HG03045 (cell line): ENCODE results near the gene GNA12.

Source experiments
- ATAC-seq: cut with Tn5 transposase; IDR thresholded peaks from one replicate; pipeline ENCODE4 v1.9.1; 2021; ENCODE audit warnings: mild to moderate bottlenecking, moderate library complexity; ENCODE audit not compliant: unreplicated experiment

GNA12 gene

DNA sequence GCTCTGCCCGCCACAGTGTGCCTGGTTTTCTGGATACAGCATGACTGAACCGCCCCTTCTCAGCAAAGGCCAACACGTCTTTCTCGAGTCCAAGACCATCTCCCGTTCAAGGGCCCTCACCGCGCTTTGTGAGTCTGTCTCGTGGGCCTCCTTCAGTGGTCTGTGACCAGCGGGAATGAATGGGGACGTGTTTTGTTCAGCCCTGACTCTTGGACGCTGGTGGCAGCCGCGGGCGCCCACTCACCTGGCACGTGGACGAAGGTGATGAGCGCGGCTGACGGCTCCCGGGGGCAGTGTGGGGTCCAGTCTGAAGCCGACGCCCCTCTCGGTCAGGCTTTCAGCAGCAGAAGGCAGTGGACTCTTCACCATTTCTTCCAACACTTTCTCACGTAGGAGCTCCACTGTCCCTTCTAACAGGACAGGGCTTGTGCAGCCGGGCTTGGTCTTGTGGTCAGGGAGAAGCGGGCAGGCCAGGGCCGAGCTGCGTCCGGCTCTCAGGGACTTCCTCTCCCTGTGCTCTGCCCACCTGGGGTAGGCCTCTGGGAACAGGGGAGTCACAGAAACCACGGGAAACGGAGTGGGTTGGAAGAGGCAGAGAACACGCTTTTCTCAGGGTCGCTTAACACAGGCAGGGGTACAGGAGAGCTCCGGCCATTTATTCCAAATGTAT, 125.7 kb downstream of the GNA12 start:
- ATAC-seq = no peak

DNA sequence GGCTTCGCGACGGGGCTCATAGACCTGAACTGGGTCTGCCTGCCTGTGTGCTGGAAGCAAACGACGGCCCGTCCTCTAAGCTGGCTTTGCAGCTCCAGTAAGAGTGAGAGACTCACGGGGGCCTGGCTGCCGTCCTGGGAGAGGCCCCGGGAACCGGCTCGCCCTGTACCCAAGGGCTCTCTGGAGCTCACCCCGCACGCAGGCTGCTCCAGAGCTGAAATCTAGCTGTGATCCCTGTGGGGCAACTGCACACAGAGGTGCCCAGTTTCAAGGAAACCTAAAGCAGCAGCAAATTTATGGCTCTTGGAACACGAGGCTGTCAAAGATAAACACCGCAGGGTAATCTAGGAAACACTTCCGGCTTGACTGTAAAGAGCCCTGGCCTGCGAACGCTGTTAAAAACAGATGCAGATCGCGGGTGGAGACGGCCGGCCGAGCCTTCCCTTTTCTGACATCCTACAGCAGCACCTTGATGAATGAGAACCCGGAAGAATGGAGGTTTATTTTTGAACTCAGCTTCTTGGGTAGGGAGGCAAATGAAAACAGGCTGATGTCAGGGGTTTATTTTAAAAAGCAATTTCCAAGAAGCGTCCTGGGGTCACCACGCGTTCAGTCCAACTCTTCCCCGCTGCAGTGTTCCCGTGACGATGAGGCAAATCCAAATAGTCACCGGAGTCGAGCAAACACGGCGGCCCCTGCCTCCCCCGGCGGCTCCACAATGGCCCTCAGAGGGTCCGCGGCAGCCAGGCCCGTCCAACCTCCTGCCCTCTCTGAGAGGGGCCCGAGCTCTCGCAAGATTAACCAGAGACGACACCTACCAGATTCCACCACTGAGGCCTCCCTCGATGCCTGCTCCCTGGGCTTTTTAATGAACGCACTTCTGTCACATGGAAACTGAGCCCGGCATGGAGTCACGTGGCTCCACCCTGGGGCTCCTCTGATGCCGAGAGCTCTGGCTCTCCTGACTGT, 126.5 kb downstream of the GNA12 start:
- ATAC-seq = no peak

DNA sequence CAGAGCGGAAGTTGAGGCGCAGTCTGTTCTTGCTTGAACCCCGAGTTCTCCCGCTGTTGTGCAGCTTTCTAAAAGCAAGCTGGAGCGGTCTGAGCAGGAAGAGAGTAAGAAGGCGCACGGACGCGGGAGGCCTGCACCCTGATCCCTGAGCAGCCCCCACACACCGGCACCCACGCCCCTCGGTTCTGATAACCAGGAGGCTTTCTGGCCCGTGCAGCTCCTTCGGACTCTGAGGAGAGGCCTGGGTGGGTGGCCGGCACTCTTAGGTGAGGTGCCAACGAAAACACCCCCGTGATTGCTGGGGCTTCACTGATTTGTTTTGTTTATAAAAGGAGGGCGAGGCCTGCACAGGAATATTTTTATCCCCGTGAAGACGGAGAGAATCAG, 127.2 kb downstream of the GNA12 start:
- ATAC-seq = no peak

DNA sequence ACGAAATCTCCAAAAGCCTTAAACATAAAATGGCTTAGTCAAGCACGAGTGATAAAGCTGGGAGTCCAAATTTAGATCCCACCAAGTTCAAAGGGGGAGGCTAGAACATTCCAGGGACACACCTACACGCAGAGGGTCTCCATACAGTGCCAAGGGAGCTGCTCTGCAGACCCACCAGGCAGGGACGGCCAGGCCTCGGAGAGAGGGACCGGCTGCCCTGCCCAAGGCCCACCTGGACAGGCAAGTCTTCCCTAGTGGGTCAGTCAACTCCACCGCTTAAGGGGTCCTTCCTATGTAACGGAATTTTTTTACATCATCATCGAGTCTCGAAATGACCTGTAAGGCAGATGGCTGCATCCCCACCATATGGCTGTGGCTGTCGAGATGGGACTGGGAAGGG, 127.6 kb downstream of the GNA12 start:
- no peak for ATAC-seq

DNA sequence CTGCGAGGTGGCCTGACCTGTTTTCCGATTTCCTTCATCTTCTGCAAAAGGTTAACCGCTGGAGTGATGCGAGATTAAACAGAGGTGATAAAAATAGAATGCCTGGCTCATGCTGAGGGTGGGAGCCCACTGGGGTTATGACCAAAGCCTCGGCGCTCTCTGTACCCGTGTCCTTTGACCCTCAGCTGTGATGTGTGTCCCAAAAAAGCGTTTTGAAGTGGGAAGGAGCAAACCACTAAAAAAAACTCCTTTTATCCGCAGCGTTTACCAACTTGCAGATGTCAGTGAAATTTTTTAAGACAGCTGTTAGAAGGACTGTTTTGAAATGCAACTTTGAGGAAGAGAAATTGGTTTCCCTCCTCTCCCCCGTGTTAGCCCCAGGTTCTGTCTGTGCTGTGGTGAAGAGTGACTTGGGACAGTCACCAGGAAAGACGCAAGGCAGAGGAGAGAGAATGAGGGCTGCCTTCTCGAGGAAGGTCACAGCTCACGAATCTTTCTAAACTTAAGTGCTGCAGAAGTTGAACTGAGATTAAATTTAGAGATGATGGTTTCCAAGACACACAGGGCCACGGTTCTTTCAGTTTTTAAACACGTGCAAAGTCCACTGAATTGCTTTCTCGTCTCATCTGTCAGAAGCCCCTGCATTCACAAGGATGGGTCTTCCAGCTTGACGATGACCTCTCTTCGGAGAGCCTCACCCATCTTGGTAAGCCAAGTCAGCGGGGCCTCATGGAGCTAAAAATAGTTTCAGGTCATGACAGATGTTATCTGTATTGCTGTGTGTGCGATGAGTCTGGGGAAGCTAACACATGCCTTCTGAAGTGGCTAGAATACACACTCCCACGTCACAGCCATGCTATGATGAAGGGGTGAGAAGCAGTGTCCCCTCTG, 128.5 kb downstream of the GNA12 start:
- ATAC-seq = no peak

DNA sequence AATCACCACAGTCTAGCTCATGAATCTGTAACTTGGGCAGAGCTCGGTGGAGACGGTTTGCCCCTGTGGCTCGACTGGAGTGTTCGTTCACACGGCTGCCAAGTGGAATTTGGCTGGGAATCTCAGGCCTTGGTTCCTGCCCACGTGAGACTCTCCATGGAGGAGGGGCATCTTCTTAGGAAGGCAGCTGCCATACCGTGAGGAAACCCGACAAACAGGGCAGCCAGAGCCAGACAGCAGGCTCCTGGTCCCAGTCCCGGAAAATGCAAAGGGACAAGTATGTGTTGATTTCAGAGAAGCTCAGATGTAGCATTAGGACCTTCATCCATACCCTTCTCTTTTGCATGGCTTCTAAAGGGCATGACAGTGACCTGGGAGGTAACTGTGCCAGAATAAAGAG, 129.5 kb downstream of the GNA12 start:
- no peak for ATAC-seq

DNA sequence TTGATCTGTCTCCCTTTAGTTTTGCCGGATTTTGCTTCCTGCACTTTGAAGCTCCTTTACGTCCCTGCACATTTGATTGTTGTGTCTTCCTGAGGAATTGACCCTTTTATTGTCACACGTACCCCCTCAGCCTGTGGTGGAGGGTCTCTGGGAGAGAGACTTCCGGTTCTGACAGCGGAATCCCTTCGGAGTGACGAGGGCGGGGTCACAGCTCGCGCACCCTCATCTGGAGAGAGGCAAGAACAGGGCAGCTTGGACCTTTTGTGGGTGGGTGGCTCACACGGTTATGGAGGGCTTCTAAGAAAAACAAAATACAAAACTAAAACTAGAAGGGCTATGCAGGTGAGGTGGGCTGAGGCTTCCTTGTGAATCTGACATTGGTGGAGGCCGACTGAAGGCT, 130.1 kb downstream of the GNA12 start:
- ATAC-seq = no peak

DNA sequence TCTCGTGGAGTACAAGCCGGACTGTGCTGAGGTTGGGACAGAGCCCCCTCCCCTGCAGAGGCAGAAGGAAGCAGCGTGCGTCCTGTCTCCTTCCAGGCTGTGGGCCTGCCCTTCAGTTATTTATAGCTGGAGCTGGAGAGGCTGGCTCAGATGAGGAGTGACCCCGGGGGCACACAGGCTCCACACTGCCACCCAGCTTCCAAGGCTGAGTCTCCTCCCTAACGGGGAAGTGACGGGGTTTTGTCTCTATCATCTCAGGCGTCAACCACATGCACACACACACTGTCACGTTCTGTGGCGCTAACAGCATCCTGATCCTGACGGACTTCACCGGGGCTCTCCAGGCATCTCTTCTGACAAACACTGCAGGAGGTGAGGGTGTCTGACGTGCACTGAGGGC, 130.7 kb downstream of the GNA12 start:
- ATAC-seq = no peak

DNA sequence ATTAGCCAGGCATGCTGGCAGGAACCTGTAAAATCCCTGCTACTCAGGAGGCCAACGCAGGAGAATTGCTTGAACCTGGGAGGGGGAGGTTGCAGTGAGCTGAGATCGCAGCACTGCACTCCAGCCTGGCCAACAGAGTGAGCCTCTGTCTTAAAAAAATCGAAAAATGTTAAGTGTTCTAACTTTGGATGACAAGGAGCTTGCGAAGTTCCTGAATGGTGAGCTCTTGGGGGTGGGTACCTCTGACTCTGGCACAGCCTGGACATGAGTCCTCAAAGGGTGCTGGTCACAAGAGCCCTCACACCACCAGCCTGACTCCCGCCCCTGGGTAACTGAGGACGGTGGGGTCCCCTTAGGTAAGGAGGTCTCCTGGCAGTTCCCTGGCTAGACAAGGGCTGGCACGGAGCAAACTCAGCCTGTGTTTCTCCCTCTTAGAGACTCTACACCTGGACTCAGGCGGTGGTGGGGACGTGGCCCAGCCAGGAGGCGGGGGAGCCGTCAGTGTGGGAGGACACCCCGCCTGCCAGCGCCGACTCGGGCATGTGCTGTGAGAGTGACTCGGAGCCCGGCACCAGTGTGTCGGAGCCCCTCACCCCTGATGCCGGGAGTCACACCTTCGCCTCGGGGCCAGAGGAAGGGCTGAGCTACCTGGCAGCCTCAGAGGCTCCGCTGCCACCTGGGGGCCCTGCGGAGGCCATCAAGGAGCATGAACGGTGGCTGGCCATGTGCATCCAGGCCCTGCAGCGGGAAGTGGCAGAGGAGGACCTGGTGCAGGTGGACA, 132.0 kb downstream of the GNA12 start:
- ATAC-seq = no peak

DNA sequence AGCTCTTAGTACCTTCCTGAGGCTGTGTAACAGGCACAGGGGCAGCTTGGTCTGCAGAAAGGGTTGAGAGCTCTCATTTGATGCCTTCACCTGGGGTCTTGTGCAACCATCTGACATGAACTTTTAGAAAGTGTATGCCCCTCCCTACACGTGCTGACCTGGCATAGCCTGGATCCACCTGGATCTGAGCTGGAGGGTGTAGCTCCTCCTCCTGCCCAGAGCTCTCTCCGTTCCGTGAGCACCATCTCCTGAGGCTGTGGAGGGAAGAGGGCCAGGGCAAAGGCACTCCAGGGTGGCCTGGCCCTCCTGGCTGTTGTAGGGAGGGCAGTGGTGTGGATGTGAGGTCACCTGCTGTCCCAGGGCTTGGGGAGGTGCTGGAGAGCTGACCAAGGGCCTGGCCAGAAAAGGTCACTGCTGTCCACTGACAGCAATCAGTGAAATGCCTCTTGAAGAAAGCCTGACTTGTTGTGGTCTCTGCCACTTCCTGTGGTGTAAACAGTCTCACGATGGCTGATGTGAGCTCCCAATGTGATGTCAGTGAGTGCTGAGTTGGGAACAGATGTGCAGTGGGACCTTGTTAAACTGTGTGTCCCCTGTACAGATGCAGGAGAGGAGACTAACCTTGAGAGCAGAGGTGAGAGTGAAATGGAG, 133.1 kb downstream of the GNA12 start:
- no peak for ATAC-seq

DNA sequence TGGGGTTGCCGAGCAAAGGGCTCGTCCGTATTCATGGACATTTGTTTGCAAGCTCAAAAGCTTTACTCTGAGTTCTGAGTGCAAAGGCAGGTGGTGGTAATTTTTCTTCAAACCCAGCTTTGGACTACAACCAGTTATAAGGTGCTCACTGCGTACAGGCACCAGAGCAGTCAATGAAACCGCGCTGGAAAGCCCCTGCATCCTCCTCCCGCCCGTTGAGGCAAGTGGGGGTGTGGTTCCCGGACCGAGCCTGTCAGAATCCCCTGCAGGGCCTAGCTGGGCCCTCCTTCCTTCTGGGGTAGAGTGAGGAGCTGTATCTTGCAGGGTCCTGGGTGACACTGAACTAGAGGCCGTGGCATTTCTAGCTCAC, 133.8 kb downstream of the GNA12 start:
- ATAC-seq = peak; percentile 58

DNA sequence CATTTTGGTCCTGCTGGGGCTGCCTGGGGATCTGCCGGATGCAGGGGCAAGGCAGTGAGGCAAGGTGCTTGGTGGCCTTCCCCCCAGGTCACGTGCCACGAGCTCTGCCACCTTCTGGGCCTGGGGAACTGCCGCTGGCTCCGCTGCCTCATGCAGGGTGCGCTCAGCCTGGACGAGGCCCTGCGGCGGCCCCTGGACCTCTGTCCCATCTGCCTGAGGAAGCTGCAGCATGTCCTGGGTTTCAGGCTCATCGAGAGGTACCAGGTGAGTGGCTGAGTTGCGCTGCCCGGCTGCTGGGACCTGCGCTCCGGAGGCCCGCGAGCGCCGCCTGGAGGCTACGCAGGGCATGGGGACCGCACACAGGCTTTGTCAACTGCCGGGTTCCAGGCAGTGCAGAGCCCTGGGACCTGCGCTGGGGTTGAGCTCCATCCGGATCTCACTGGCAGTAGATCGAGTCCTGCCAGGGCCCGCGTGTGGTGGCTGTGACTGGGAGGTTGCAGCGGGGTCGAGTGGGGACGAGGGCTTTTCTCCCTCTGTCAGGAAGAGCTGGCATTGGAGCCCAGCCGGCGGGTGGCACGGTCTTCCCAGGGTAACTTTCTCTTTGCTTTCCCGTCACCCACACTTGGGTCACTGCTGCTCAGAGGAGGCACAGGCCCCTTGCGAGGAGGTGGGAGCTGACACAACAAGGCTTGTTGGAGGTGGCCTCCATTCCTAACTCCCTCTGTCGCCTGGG, 134.4 kb downstream of the GNA12 start:
- peak; percentile 67 for ATAC-seq

DNA sequence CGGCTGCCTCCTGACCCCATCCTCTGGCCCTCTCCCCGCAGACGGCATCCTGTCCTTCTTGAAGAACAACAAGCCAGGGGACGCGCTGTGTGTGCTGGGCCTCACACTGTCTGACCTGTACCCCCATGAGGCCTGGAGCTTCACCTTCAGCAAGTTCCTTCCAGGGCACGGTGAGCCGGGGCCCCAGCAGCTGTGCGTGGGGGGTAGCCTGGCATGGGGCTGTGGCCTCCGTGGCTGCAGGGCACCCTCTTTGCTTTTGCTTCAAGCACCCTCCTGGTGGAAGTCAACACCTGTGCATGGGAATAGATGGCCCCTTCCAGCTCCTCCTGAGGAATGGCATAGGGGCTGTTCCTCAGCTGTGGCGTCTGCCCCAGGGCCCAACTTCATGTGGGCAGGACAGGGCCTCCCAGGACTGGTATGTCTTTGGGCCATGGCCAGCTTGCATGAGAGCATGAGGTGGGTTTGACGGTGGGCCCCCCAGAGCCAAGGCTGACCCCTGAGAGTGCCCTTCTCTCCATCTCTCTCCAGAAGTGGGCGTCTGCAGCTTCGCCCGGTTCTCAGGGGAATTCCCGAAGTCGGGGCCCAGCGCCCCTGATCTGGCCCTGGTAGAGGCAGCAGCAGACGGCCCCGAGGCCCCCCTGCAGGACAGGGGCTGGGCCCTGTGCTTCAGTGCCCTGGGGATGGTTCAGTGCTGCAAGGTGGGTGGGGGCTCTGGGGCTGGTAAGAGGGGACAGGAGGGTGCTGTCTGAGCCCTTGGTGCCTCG, 135.4 kb downstream of the GNA12 start:
- ATAC-seq = no peak

DNA sequence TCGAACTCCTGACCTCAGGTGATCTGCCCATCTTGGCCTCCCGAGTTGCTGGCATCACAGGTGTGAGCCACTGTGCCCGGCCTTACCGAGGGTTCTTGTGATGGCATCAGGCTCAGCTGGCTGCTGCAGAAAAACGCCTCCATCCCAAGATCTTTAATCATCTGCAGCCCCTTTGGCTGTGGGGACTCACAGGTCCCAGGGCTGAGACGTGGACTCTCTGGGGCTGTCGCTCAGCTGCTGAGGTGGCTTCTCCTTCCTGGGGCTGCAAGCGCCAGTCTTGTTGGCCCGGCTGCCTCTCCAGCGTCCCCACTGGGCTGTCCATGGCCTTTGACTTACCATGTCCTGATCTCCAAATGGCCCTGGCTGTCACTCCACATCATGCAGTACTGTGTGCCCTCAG, 136.1 kb downstream of the GNA12 start:
- no peak for ATAC-seq

DNA sequence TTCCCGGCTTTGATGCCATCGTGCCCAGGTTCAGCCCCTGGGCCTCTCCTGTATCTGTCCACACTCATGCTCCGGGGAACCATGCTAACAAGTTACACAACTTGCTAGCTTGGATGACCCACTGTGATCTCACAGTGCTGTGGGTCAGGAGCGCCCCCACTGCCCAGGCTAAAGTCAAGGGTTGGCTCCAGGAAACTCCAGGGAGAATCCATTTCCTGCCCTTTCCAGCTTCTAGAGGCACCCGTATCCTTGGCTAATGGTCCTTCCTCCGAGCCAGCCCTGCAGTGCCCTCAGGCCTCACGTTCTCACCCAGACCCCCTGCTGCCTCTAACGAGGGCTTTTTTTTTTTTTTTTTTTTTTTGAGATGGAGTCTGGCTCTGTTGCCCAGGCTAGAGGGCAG, 136.6 kb downstream of the GNA12 start:
- no peak for ATAC-seq

DNA sequence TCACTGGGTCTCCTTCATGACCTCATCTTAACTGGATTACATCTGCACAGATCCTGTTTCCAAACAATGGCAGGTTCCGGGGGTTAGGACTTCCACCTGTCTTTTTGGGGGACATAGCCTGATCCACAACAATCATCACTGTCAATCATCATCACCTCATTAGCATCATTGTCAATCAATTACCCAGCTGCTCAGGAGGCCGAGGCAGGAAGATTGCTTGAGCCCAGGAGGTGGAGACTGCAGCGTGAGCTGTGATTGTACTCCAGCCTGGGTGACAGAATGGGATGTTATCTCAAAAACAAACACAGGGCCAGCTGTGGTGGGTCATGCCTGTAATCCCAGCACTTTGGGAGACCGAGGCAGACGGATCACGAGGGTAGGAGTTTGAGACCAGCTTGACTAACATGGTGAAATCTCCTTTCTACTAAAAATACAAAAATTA, 137.4 kb downstream of the GNA12 start:
- ATAC-seq = no peak

DNA sequence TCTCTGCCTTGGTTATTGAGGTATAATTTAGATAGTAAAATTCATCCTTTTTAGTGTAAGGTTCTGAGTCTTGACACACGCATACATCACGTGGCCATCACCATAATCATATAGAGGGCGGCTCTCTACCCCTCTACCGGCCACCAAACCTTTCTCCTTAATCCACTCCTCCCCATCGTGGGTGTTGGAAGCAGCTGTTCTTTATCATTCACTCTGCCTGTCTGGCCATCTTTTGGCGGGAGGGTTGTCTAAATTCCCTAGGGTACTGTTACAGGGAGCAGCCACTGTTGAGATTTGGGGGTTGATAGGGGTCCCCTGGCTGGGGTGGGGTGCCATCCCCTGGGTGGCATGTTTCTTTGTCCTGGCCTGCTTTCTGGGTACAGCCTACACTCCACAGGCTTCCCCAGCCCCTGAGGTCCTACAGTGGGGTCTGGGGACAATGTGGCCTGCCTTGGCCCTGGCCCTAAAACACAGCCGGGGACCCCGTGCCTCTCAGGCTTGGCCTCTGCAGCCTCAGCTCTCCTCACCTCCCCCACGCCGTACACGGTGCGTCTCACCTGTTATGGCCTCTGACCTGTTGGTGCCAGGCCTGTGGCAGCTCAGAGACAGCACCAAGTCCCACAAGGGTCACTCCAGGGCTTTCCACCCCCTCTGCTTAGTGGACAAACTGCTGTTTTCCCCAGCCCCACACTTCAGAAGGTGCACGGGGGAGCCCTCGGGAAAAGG, 138.6 kb downstream of the GNA12 start:
- ATAC-seq = no peak

DNA sequence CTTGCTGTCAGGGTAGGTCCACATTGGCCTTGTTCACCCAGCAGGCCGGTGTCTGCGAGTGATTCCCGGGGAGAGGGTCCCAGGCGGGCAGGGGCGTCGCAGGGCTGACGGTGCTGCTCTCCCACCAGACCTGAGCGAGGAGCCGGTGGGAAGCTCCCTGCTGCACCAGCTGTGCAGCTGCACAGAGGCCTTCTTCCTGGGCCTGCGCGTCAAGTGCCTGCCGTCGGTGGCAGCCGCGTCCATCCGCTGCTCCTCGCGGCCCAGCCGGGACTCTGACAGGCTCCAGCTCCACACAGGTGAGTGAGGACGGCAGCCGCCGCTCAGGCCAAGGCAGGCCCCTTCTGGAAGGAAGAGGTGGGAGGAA, 141.5 kb downstream of the GNA12 start:
- no peak for ATAC-seq
